ENCODE measurements around the gene MTA1. TPM values are rescaled to one million over a fixed set of nuclear protein-coding genes. Genes with fewer than 3 reads are reported as not detected.

The MTA1 gene
- total RNA-seq, 1 donor from 2014 or later, result 118 TPM

DNA sequence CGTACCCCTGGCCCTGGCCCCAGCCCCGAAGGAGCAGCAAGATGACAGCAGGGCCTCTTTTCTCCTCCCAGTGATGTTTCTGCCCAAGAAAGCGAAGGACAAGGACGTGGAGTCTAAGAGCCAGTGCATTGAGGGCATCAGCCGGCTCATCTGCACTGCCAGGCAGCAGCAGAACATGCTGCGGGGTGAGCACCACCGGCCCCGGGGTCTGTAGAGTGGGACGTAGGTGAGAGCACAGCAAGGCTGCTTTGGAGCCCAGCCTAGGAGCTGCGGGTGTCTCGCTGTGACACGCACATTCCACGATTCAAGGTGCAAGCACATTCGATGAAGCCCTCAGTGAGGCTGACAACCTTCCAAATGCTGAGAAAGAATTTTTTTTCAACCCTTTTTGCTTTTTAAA is 26.5 kb upstream of the MTA1 start:
- H3K27ac ChIP-seq, result no peak overlapping the region
- peaks cover 2 to 3% of the 10 kb centered on the region in 2 donors for H3K4me1 ChIP-seq
- H3K4me3 ChIP-seq, result no peak overlapping the region
- intact Hi-C loops (cut with DNase I), result no loop called here
- no peaks in the 10 kb centered on the region for H3K9me3 ChIP-seq
- H3K36me3 ChIP-seq, result peaks cover 9% of the 10 kb centered on the region in 2 donors
- DNase-seq (ENCODE audit: low spot score in 2 of 2), result no peak
- no peaks in the 10 kb centered on the region for H3K27me3 ChIP-seq
- TF ChIP-seq, protein P1, sequence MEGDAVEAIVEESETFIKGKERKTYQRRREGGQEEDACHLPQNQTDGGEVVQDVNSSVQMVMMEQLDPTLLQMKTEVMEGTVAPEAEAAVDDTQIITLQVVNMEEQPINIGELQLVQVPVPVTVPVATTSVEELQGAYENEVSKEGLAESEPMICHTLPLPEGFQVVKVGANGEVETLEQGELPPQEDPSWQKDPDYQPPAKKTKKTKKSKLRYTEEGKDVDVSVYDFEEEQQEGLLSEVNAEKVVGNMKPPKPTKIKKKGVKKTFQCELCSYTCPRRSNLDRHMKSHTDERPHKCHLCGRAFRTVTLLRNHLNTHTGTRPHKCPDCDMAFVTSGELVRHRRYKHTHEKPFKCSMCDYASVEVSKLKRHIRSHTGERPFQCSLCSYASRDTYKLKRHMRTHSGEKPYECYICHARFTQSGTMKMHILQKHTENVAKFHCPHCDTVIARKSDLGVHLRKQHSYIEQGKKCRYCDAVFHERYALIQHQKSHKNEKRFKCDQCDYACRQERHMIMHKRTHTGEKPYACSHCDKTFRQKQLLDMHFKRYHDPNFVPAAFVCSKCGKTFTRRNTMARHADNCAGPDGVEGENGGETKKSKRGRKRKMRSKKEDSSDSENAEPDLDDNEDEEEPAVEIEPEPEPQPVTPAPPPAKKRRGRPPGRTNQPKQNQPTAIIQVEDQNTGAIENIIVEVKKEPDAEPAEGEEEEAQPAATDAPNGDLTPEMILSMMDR (IDR thresholded peaks at IDR 0.05), result no peak

GRCh38 chr14:105394714-105395537 is 24.7 kb upstream of the MTA1 start:
- no peak overlapping the region for H3K4me3 ChIP-seq
- TF ChIP-seq, protein P1 (IDR thresholded peaks at IDR 0.05), result no peak
- H3K27ac ChIP-seq, result no peak overlapping the region
- H3K36me3 ChIP-seq, result peaks cover 9% of the 10 kb centered on the region in 2 donors
- H3K9me3 ChIP-seq, result no peaks in the 10 kb centered on the region
- intact Hi-C loops (cut with DNase I), result loop anchor here (5.0 kb wide), 1 partner anchor 83 kb away; the partner anchor contains the start of gene PACS2
- no peak for DNase-seq (ENCODE audit: low spot score in 2 of 2)
- H3K27me3 ChIP-seq, result no peaks in the 10 kb centered on the region
- H3K4me1 ChIP-seq, result peaks cover 8% of the 10 kb centered on the region in 2 donors

- peaks cover 9 to 12% of the 10 kb centered on the region in 2 donors for H3K36me3 ChIP-seq
- no peak overlapping the region for H3K27ac ChIP-seq
- TF ChIP-seq, protein P1 (IDR thresholded peaks at IDR 0.05), result no peak
- H3K27me3 ChIP-seq, result no peaks in the 10 kb centered on the region
- peaks cover 8% of the 10 kb centered on the region in 2 donors for H3K4me1 ChIP-seq
- intact Hi-C loops (cut with DNase I), result loop anchor here (5.0 kb wide), 1 partner anchor 83 kb away; the partner anchor contains the start of gene PACS2
- H3K9me3 ChIP-seq, result peaks cover 0 to under 1% of the 10 kb centered on the region in 2 donors
- H3K4me3 ChIP-seq, result no peak overlapping the region
- no peak for DNase-seq (ENCODE audit: low spot score in 2 of 2)
These were observed 24.1 kb upstream of the MTA1 start for GRCh38 chr14:105395538-105395854.

- no peaks in the 10 kb centered on the region for H3K27me3 ChIP-seq
- intact Hi-C loops (cut with DNase I), result loop anchor here (5.0 kb wide), 1 partner anchor 85 kb away; the partner anchor contains the start of gene PACS2
- peaks cover 0 to 19% of the 10 kb centered on the region in 2 donors for H3K9me3 ChIP-seq
- DNase-seq (ENCODE audit: low spot score in 2 of 2), result no peak
- H3K36me3 ChIP-seq, result peaks cover 11 to 19% of the 10 kb centered on the region in 2 donors
- TF ChIP-seq, protein P1 (IDR thresholded peaks at IDR 0.05), result no peak
- peaks cover 8% of the 10 kb centered on the region in 2 donors for H3K4me1 ChIP-seq
- H3K4me3 ChIP-seq, result peak overlapping the region; percentile 80 to 90
- H3K27ac ChIP-seq, result peak overlapping the region in 1 of 2 donors; percentile 77
These were observed 22.2 kb upstream of the MTA1 start for GRCh38 chr14:105397350-105397931.

- H3K9me3 ChIP-seq, result peaks cover 0 to 19% of the 10 kb centered on the region in 2 donors
- H3K27ac ChIP-seq, result peak within 1 kb of the TSS; percentile 71 to 77
- H3K36me3 ChIP-seq, result peaks cover 11 to 19% of the 10 kb centered on the region in 2 donors
- no peaks in the 10 kb centered on the region for H3K27me3 ChIP-seq
- peak in 1 of 2 donors; percentile 92 for DNase-seq (ENCODE audit: low spot score in 2 of 2)
- TF ChIP-seq, protein P1 (IDR thresholded peaks at IDR 0.05), result peak in 1 of 3 experiments; percentile 15
- peak within 1 kb of the TSS; percentile 80 to 90 for H3K4me3 ChIP-seq
- H3K4me1 ChIP-seq, result peaks cover 8% of the 10 kb centered on the region in 2 donors
- intact Hi-C loops (cut with DNase I), result loop anchor here (2.0 to 5.0 kb wide), 3 partner anchors 17 to 93 kb away; partner anchors contain the start of genes PACS2 and TEDC1
These were observed 21.4 kb upstream of the MTA1 start, which contains the start of gene TEX22 for GRCh38 chr14:105398044-105398725. Gene TEX22 (plus strand): TSS chr14:105398538. CDS start chr14:105399341, 803 bp downstream.
